DND-41 (cell line): ENCODE results near the gene JAKMIP2.
A peak's percentile ranks its signal among the peaks of the same experiment; 100 is the strongest.

Experiments used
- ATAC-seq: fragments of 200-7000 bp; cut with Tn5 transposase; 3 replicates; pipeline ENCODE4 v1.9.1; 2021; ENCODE audit warnings: low read depth; ENCODE audit not compliant: insufficient read depth
- DNase-seq: peaks from one replicate; pipeline ENCODE4 v3.0.0-alpha.2; 2020
- H2AFZ ChIP-seq: 2 replicates; pipeline ENCODE4 v1.6.0; 2012; ENCODE audit warnings: low read depth, low read length
- H3K27ac ChIP-seq: 2 replicates; pipeline ENCODE4 v1.5.1; 2012; ENCODE audit warnings: low read length, inconsistent platforms
- H3K27me3 ChIP-seq: fragments of 200-600 bp; sonication (generic); 2 replicates; pipeline ENCODE4 v1.6.0; 2012; ENCODE audit warnings: low read length, mild to moderate bottlenecking, inconsistent platforms; ENCODE audit not compliant: insufficient read depth, poor library complexity
- H3K36me3 ChIP-seq: 2 replicates; pipeline ENCODE4 v1.5.1; 2012; ENCODE audit warnings: low read length, inconsistent platforms; ENCODE audit not compliant: insufficient read depth
- H3K4me1 ChIP-seq: 2 replicates; pipeline ENCODE4 v1.5.1; 2012; ENCODE audit warnings: mild to moderate bottlenecking, low read length; ENCODE audit not compliant: insufficient read depth
- H3K4me2 ChIP-seq: 2 replicates; pipeline ENCODE4 v1.6.0; 2012; ENCODE audit warnings: mild to moderate bottlenecking, moderate library complexity, low read length, inconsistent platforms; ENCODE audit not compliant: insufficient read depth
- H3K4me3 ChIP-seq, 2 experiments: fragments of 200-600 bp in 1 of 2; shearing (Covaris generic) in 1 of 2; 2 replicates each; pipeline ENCODE4 v1.5.1; 2012 to 2016; ENCODE audit warnings: inconsistent platforms in 2 of 2, low read length in 2 of 2, mild to moderate bottlenecking in 2 of 2, low read depth in 1 of 2, moderate library complexity in 1 of 2
- H3K79me2 ChIP-seq: 2 replicates; pipeline ENCODE4 v1.6.0; 2012; ENCODE audit warnings: low read length, inconsistent platforms; ENCODE audit not compliant: insufficient read depth
- H3K9ac ChIP-seq: 2 replicates; pipeline ENCODE4 v1.6.0; 2012; ENCODE audit warnings: low read depth, mild to moderate bottlenecking, inconsistent platforms, low read length, moderate library complexity
- H3K9me3 ChIP-seq: 2 replicates; pipeline ENCODE4 v1.5.1; 2012; ENCODE audit warnings: low read length, moderate library complexity, mild to moderate bottlenecking, inconsistent platforms; ENCODE audit not compliant: insufficient read depth, severe bottlenecking
- H4K20me1 ChIP-seq: 2 replicates; pipeline ENCODE4 v1.6.0; 2012; ENCODE audit warnings: low read length; ENCODE audit not compliant: insufficient read depth
- EZH2 ChIP-seq: IDR thresholded peaks from 3 replicates; pipeline ENCODE4 v1.6.1; 2012; ENCODE audit warnings: borderline replicate concordance, low read depth, mild to moderate bottlenecking, moderate library complexity, low read length, inconsistent platforms; ENCODE audit not compliant: severe bottlenecking
- TF ChIP-seq, protein P1 (sequence below): IDR thresholded peaks from 2 replicates; pipeline ENCODE4 v1.5.1; 2012; ENCODE audit warnings: borderline replicate concordance, low read length, moderate library complexity, mild to moderate bottlenecking; ENCODE audit not compliant: poor library complexity, severe bottlenecking; ENCODE audit errors: extremely low read depth

The JAKMIP2 gene

DNA sequence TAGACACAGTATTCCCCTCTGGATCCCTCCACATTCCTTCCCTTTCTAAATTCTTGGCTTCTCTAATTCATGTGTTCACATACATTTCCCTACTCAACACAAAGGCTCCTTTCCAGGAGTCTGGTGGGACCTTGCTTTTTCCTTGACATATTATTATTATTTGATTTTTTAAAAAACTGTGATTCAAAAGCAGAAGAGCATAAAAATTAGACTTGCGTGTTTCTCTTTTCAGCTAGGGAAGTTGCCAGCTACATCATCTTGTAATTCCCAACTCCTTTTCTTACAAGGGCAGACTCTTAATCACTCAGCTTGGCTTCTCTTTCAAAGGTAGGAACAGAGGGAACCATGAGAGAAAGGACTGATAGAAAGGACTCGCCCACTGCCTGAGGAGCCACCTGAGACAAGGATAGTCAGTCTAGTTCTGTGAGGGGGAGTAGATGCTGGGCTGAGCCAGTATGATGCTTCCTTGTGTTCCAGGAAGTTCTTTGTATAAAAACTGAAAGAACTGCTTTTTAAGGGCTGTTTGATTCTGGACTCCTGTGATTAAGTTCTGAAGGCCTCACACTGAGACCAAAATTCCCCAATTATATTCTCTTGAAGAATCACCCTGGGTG, 221.7 kb downstream of the JAKMIP2 start:
- H2AFZ ChIP-seq, result no peak overlapping the region
- no peaks in the 10 kb centered on the region for H4K20me1 ChIP-seq
- H3K36me3 ChIP-seq, result no peaks in the 10 kb centered on the region
- ATAC-seq (no peak), DNase-seq (no peak)
- no peak overlapping the region for H3K4me3 ChIP-seq
- H3K27me3 ChIP-seq, result no peaks in the 10 kb centered on the region
- no peaks in the 10 kb centered on the region for H3K79me2 ChIP-seq
- H3K4me2 ChIP-seq, result no peak overlapping the region
- H3K4me1 ChIP-seq, result no peaks in the 10 kb centered on the region
- no peak overlapping the region for H3K9ac ChIP-seq
- no peak overlapping the region for H3K27ac ChIP-seq
- TF ChIP-seq EZH2, result no peak
- TF ChIP-seq, protein P1, sequence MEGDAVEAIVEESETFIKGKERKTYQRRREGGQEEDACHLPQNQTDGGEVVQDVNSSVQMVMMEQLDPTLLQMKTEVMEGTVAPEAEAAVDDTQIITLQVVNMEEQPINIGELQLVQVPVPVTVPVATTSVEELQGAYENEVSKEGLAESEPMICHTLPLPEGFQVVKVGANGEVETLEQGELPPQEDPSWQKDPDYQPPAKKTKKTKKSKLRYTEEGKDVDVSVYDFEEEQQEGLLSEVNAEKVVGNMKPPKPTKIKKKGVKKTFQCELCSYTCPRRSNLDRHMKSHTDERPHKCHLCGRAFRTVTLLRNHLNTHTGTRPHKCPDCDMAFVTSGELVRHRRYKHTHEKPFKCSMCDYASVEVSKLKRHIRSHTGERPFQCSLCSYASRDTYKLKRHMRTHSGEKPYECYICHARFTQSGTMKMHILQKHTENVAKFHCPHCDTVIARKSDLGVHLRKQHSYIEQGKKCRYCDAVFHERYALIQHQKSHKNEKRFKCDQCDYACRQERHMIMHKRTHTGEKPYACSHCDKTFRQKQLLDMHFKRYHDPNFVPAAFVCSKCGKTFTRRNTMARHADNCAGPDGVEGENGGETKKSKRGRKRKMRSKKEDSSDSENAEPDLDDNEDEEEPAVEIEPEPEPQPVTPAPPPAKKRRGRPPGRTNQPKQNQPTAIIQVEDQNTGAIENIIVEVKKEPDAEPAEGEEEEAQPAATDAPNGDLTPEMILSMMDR, result no peak
- H3K9me3 ChIP-seq, result no peaks in the 10 kb centered on the region

DNA sequence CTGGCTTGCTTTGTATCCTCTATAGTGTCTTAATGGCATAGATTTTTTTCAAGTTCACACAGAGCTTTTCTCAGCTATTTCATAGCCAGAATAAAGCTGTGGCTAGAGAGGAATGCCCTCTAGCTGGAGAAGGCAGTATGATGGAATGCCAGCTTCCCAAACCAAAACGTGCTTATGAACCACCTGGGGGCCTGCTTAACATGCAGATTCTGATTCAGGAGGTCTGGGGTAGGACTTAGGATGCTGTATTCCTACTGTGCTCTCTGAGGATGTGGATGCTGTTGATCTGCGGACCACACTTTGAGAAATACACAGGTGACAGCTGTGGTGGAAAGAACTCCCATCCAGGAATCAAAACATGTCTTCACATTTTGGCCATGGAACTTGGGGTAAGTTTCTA, 222.8 kb downstream of the JAKMIP2 start:
- no peak overlapping the region for H3K4me2 ChIP-seq
- no peak overlapping the region for H2AFZ ChIP-seq
- H3K9ac ChIP-seq, result no peak overlapping the region
- no peaks in the 10 kb centered on the region for H3K4me1 ChIP-seq
- H3K27ac ChIP-seq, result no peak overlapping the region
- ATAC-seq (no peak), DNase-seq (no peak)
- no peaks in the 10 kb centered on the region for H4K20me1 ChIP-seq
- H3K9me3 ChIP-seq, result no peaks in the 10 kb centered on the region
- no peaks in the 10 kb centered on the region for H3K27me3 ChIP-seq
- no peaks in the 10 kb centered on the region for H3K36me3 ChIP-seq
- H3K4me3 ChIP-seq, result no peak overlapping the region
- TF ChIP-seq, protein P1, result no peak
- TF ChIP-seq EZH2, result no peak
- H3K79me2 ChIP-seq, result no peaks in the 10 kb centered on the region

DNA sequence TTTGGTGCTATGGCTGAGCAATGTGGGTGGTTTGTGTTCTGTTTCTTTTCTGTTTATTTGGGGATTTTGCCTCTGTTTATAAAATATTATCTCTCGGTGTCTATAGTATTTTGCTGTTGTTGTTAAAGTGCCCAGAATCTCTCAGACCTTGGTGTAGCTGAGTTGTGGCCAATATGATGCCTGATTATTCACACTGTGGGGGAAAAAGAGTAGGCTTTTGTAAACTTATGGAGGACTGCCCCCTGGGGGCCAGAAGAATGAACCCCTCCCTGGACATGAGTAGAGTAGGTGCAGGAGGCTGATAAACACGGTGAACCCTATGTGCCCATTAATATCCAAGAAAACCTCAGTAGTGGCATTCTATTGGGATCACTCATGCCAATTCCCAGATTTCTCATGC, 223.7 kb downstream of the JAKMIP2 start:
- no peak overlapping the region for H2AFZ ChIP-seq
- H3K4me1 ChIP-seq, result no peaks in the 10 kb centered on the region
- no peak for DNase-seq
- no peaks in the 10 kb centered on the region for H3K9me3 ChIP-seq
- H3K36me3 ChIP-seq, result no peaks in the 10 kb centered on the region
- H3K27ac ChIP-seq, result no peak overlapping the region
- H3K27me3 ChIP-seq, result no peaks in the 10 kb centered on the region
- H4K20me1 ChIP-seq, result no peaks in the 10 kb centered on the region
- no peak for ATAC-seq
- no peaks in the 10 kb centered on the region for H3K79me2 ChIP-seq
- H3K9ac ChIP-seq, result no peak overlapping the region
- H3K4me3 ChIP-seq, result no peak overlapping the region
- no peak for TF ChIP-seq EZH2
- TF ChIP-seq, protein P1, result peak; percentile 25
- no peak overlapping the region for H3K4me2 ChIP-seq
